K562 (cell line): ENCODE data around the gene MTG2. TPM values are rescaled to one million over a fixed set of nuclear protein-coding genes. Genes with fewer than 3 reads are reported as not detected.

ENCODE experiments used
- BHLHE40 ChIP-seq: IDR thresholded peaks from 2 replicates; pipeline ENCODE4 v1.6.1; 2011; ENCODE audit warnings: low read length, improper control_type of control experiment
- CREM ChIP-seq: IDR thresholded peaks from 2 replicates; pipeline ENCODE4 v1.6.1; 2014; ENCODE audit warnings: antibody characterized with exemption, low read depth
- DDX20 ChIP-seq: fragments of 450-650 bp; IDR thresholded peaks from 2 replicates; pipeline ENCODE4 v1.6.1; 2016; ENCODE audit warnings: missing genetic modification characterization, low read depth, mild to moderate bottlenecking, missing compliant biosample characterization, moderate library complexity
- ELK1 ChIP-seq: sonication (generic); formaldehyde crosslinking; IDR thresholded peaks from 2 replicates; pipeline ENCODE4 v1.8.1; 2022; ENCODE audit warnings: missing genetic modification reagents
- FOXJ2 ChIP-seq: fragments of 200-800 bp; sonication (Bioruptor generic); IDR thresholded peaks from 2 replicates; pipeline ENCODE4 v1.6.1; 2016; ENCODE audit warnings: missing genetic modification characterization, missing compliant biosample characterization
- HDAC1 ChIP-seq, 2 experiments: fragments of 450-650 bp; IDR thresholded peaks; 2 replicates each; pipeline ENCODE4 v1.6.1; 2016 to 2017; ENCODE audit warnings: inconsistent platforms in 1 of 2, mild to moderate bottlenecking in 1 of 2, moderate library complexity in 1 of 2
- MIER1 ChIP-seq: fragments of 450-650 bp; IDR thresholded peaks from 2 replicates; pipeline ENCODE4 v1.6.1; 2016; ENCODE audit warnings: antibody characterized with exemption, mild to moderate bottlenecking, low read depth
- NKRF ChIP-seq: fragments of 450-650 bp; IDR thresholded peaks from 2 replicates; pipeline ENCODE4 v1.6.1; 2016; ENCODE audit warnings: borderline replicate concordance
- SIX5 ChIP-seq, 2 experiments: IDR thresholded peaks; 2 replicates each; pipeline ENCODE4 v1.6.1; 2011; ENCODE audit warnings: low read length in 2 of 2, borderline replicate concordance in 1 of 2, low read depth in 1 of 2, mild to moderate bottlenecking in 1 of 2, moderate library complexity in 1 of 2; ENCODE audit not compliant: insufficient read depth in 1 of 2
- TFAP4 ChIP-seq: sonication (generic); formaldehyde crosslinking; IDR thresholded peaks from 2 replicates; pipeline ENCODE4 v1.8.0; 2022; ENCODE audit warnings: missing genetic modification reagents, mild to moderate bottlenecking, moderate library complexity, borderline replicate concordance
- ZBTB7A ChIP-seq: IDR thresholded peaks from 2 replicates; pipeline ENCODE4 v1.6.1; 2011; ENCODE audit warnings: low read depth, mild to moderate bottlenecking, low read length, moderate library complexity, borderline replicate concordance; ENCODE audit not compliant: control insufficient read depth
- ZC3H4 ChIP-seq: sonication (generic); formaldehyde crosslinking; IDR thresholded peaks from 2 replicates; pipeline ENCODE4 v1.9.0; 2021; ENCODE audit warnings: missing genetic modification reagents, borderline replicate concordance
- ZFX ChIP-seq: sonication (generic); formaldehyde crosslinking; IDR thresholded peaks from 2 replicates; pipeline ENCODE4 v1.8.0; 2022; ENCODE audit warnings: mild to moderate bottlenecking, missing genetic modification reagents, moderate library complexity
- ZNF24 ChIP-seq: fragments of 450-650 bp; IDR thresholded peaks from 2 replicates; pipeline ENCODE4 v1.6.1; 2016
- ZNF551 ChIP-seq: fragments of 250-450 bp; sonication (Bioruptor Pico); IDR thresholded peaks from 2 replicates; pipeline ENCODE4 v1.5.0; 2021; ENCODE audit warnings: mild to moderate bottlenecking, moderate library complexity
- ZNF766 ChIP-seq: fragments of 200-800 bp; sonication (Bioruptor generic); conservative IDR thresholded peaks from 2 replicates; pipeline ENCODE4 v1.6.1; 2016; ENCODE audit warnings: missing genetic modification characterization, missing compliant biosample characterization
- ZNF785 ChIP-seq: fragments of 250-450 bp; sonication (Bioruptor Pico); IDR thresholded peaks from 2 replicates; pipeline ENCODE4 v1.4.0; 2020; ENCODE audit warnings: mild to moderate bottlenecking
- polyA plus RNA-seq, 8 experiments: library from polyadenylated mRNA; depleted of rRNA in 4 of 8; stranded (reverse) in 5 of 8; unstranded in 3 of 8; fragments of >200 nt; fragmentation: Nextera tagmentation in 2 of 8; fragmentation: Illumina TruSeq in 1 of 8; extraction: Ambion mirVana in 2 of 8; extraction: Trizol in 1 of 8; gene quantifications; 2 replicates each; pipeline versions ENCODE4 v1.2.1 to v1.2.3, GENCODE V29; 2011 to 2014; ENCODE audit warnings: inconsistent platforms in 1 of 8, missing spikeins in 1 of 8
- total RNA-seq, 7 experiments: library from RNA; depleted of rRNA in 6 of 7; stranded (reverse); fragments of >200 nt in 6 of 7; fragmentation: Illumina TruSeq in 2 of 7; extraction: Trizol in 2 of 7; gene quantifications; 2 replicates each; pipeline versions ENCODE4 v1.2.1 to v1.2.3, GENCODE V29; 2011 to 2021; ENCODE audit warnings: low replicate concordance in 1 of 7
- TF ChIP-seq, protein P1 (sequence below): fragments of 250-450 bp; sonication (Bioruptor Pico); IDR thresholded peaks from 2 replicates; pipeline ENCODE4 v1.8.0; 2022; ENCODE audit warnings: inconsistent platforms
- TF ChIP-seq, protein P2 (sequence below): fragments of 200-800 bp; sonication (Bioruptor generic); IDR thresholded peaks from 2 replicates; pipeline ENCODE4 v1.6.1; 2017; ENCODE audit warnings: missing genetic modification characterization, missing compliant biosample characterization

The MTG2 gene
- total and polyA plus RNA-seq, 9 of the 15 experiments (the other 6 are each of a cell fraction or from before 2014, with no cell fraction given) = 8.7 to 67.5 (median 44.5) TPM

DNA sequence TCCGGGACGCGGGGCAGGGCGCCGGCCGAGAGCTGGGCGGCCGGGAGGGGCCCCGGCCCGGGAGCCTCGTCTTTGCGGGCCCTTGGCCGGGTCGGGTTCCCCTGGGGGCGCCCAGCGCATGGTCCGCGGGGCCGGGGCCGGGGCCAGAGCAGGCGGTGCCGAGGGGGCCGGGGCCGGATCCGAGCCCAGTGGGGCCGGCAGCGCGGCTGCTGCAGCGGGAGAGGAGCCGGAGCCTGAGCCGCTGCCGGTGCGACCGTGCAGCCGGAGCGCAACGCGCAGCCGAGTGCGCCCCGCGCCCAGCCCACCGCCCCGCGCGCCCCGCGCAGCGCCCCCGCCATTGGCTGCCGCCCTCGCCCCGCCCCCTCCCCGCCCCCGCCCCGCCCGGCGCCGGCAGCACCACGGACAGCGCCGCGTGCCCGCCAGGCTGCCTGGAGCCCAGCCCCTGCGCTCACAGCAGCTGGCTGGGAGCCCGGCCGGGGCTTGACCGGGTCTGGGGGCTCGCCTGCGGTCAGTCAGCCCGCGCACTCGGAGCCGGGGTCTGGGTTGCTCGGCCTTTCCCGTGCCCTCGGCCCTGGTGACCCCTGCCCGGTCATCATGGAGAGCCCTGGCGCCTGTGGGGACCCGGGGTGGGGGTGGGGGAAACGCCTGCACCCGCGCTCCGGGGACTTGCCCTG lies 37.3 kb downstream of the MTG2 start, which contains the start of gene HRH3 (continued):
- no peak for TF ChIP-seq ELK1 (CRISPR knock-in tag)
- no peak for TF ChIP-seq BHLHE40
- peak; percentile 80 for TF ChIP-seq ZBTB7A
- TF ChIP-seq TFAP4 (CRISPR knock-in tag) = peak; percentile 84
- no peak for TF ChIP-seq ZNF551
- no peak for TF ChIP-seq DDX20 (tag)
- 0 out of 2 replicates have a peak, but pooled peaks have one; percentile 49 for TF ChIP-seq ZNF766 (CRISPR knock-in tag)
- TF ChIP-seq ZFX = no peak
- peak; percentile 80 for TF ChIP-seq MIER1
- TF ChIP-seq SIX5 (IDR thresholded peaks at IDR 0.05; ENCODE audit: borderline replicate concordance in 1 of 2, insufficient read depth in 1 of 2, low read depth in 1 of 2, low read length in 2 of 2) = no peak
- no peak for TF ChIP-seq ZC3H4 (CRISPR knock-in tag)
- TF ChIP-seq CREM = no peak
- no peak for TF ChIP-seq NKRF
- no peak for TF ChIP-seq FOXJ2
- TF ChIP-seq ZNF785 = no peak
- 0 out of 4 replicates have a peak, but pooled peaks of 1 of the 2 experiments have one; percentile 33 for TF ChIP-seq HDAC1 (IDR thresholded peaks at IDR 0.05)
- TF ChIP-seq ZNF24 = no peak
- TF ChIP-seq, protein P1, sequence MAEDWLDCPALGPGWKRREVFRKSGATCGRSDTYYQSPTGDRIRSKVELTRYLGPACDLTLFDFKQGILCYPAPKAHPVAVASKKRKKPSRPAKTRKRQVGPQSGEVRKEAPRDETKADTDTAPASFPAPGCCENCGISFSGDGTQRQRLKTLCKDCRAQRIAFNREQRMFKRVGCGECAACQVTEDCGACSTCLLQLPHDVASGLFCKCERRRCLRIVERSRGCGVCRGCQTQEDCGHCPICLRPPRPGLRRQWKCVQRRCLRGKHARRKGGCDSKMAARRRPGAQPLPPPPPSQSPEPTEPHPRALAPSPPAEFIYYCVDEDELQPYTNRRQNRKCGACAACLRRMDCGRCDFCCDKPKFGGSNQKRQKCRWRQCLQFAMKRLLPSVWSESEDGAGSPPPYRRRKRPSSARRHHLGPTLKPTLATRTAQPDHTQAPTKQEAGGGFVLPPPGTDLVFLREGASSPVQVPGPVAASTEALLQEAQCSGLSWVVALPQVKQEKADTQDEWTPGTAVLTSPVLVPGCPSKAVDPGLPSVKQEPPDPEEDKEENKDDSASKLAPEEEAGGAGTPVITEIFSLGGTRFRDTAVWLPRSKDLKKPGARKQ = no peak
- TF ChIP-seq, protein P2, sequence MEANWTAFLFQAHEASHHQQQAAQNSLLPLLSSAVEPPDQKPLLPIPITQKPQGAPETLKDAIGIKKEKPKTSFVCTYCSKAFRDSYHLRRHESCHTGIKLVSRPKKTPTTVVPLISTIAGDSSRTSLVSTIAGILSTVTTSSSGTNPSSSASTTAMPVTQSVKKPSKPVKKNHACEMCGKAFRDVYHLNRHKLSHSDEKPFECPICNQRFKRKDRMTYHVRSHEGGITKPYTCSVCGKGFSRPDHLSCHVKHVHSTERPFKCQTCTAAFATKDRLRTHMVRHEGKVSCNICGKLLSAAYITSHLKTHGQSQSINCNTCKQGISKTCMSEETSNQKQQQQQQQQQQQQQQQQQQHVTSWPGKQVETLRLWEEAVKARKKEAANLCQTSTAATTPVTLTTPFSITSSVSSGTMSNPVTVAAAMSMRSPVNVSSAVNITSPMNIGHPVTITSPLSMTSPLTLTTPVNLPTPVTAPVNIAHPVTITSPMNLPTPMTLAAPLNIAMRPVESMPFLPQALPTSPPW (CRISPR knock-in tag) = peak; percentile 81
